GM23338 (cell line): Measurements from ENCODE around the gene LAYN. TPM values are rescaled to one million over a fixed set of nuclear protein-coding genes. Genes with fewer than 3 reads are reported as not detected.

ENCODE experiments used
- ATAC-seq: fragments of 200-7000 bp; cut with Tn5 transposase; 3 replicates; pipeline ENCODE4 v1.9.1; 2020
- DNase-seq: peaks from one replicate; pipeline ENCODE4 v3.0.0-alpha.2; 2015; ENCODE audit warnings: low spot score
- H2AFZ ChIP-seq: fragments of 200-600 bp; sonication (generic); 2 replicates; pipeline ENCODE4 v1.8.0; 2016; ENCODE audit warnings: antibody characterized with exemption, mild to moderate bottlenecking, moderate library complexity
- H3F3A ChIP-seq: fragments of 200-600 bp; sonication (generic); replicated peaks from 2 replicates; pipeline ENCODE4 v1.8.0; 2017; ENCODE audit warnings: antibody characterized with exemption, mixed run types, low read depth
- H3K27ac ChIP-seq: fragments of 200-600 bp; sonication (generic); 2 replicates; pipeline ENCODE4 v1.6.1; 2016; ENCODE audit warnings: low read depth
- H3K27me3 ChIP-seq: fragments of 200-600 bp; sonication (generic); 2 replicates; pipeline ENCODE4 v1.8.0; 2016; ENCODE audit warnings: mild to moderate bottlenecking, mixed run types, moderate library complexity; ENCODE audit not compliant: insufficient read depth
- H3K36me3 ChIP-seq: fragments of 200-600 bp; sonication (generic); 2 replicates; pipeline ENCODE4 v1.8.0; 2016; ENCODE audit warnings: mild to moderate bottlenecking; ENCODE audit not compliant: insufficient read depth
- H3K4me1 ChIP-seq: fragments of 200-600 bp; sonication (generic); 2 replicates; pipeline ENCODE4 v1.8.0; 2016; ENCODE audit warnings: mild to moderate bottlenecking, moderate library complexity; ENCODE audit not compliant: insufficient read depth
- H3K4me2 ChIP-seq: fragments of 200-600 bp; sonication (generic); 2 replicates; pipeline ENCODE4 v1.7.1; 2017; ENCODE audit warnings: mixed run types
- H3K4me3 ChIP-seq: fragments of 200-600 bp; sonication (generic); 2 replicates; pipeline ENCODE4 v1.6.1; 2016; ENCODE audit warnings: mixed run types
- H3K79me2 ChIP-seq: fragments of 200-600 bp; sonication (generic); replicated peaks from 2 replicates; pipeline ENCODE4 v1.8.0; 2017; ENCODE audit warnings: mild to moderate bottlenecking; ENCODE audit not compliant: insufficient read depth
- H3K9me2 ChIP-seq: fragments of 200-600 bp; sonication (generic); 2 replicates; pipeline ENCODE4 v1.8.0; 2017; ENCODE audit not compliant: insufficient read depth
- H4K20me1 ChIP-seq: fragments of 200-600 bp; sonication (generic); replicated peaks from 2 replicates; pipeline ENCODE4 v1.8.0; 2017; ENCODE audit warnings: mild to moderate bottlenecking; ENCODE audit not compliant: insufficient read depth
- H3K27ac Mint-ChIP-seq: 2 replicates; pipeline ENCODE4 v1.8.0; 2020; ENCODE audit warnings: inconsistent platforms, mild to moderate bottlenecking, moderate library complexity, mixed read lengths
- H3K27me3 Mint-ChIP-seq: 3 replicates; pipeline ENCODE4 v1.8.0; 2022; ENCODE audit warnings: low read depth, mild to moderate bottlenecking, moderate library complexity, mixed read lengths, inconsistent platforms; ENCODE audit not compliant: insufficient read depth, poor library complexity
- H3K36me3 Mint-ChIP-seq: 3 replicates; pipeline ENCODE4 v1.8.0; 2021; ENCODE audit warnings: low read depth, mild to moderate bottlenecking, inconsistent platforms, moderate library complexity, mixed read lengths
- H3K4me1 Mint-ChIP-seq: 3 replicates; pipeline ENCODE4 v1.8.0; 2020; ENCODE audit warnings: mild to moderate bottlenecking, inconsistent platforms, mixed read lengths
- H3K4me3 Mint-ChIP-seq: 3 replicates; pipeline ENCODE4 v1.8.0; 2021; ENCODE audit warnings: moderate library complexity, mild to moderate bottlenecking, inconsistent platforms, mixed read lengths
- H3K9me3 Mint-ChIP-seq: 3 replicates; pipeline ENCODE4 v1.8.0; 2020; ENCODE audit warnings: moderate library complexity, mild to moderate bottlenecking, inconsistent platforms, mixed read lengths
- CREB1 ChIP-seq: fragments of 250-450 bp; sonication (Bioruptor Pico); IDR thresholded peaks from 2 replicates; pipeline ENCODE4 v1.5.0; 2020; ENCODE audit warnings: low read depth, mild to moderate bottlenecking, moderate library complexity
- EZH2 ChIP-seq: fragments of 200-600 bp; sonication (generic); IDR thresholded peaks from one replicate; pipeline ENCODE4 v1.8.0; 2017; ENCODE audit warnings: antibody characterized with exemption, mild to moderate bottlenecking, low read depth; ENCODE audit not compliant: unreplicated experiment
- EZH2phosphoT487 ChIP-seq: fragments of 200-600 bp; sonication (generic); IDR thresholded peaks from one replicate; pipeline ENCODE4 v1.8.1; 2018; ENCODE audit warnings: antibody characterized with exemption; ENCODE audit not compliant: unreplicated experiment
- JUNB ChIP-seq: IDR thresholded peaks from one replicate; pipeline ENCODE4 v1.6.1; 2016; ENCODE audit warnings: antibody characterized with exemption; ENCODE audit not compliant: unreplicated experiment
- NANOG ChIP-seq: IDR thresholded peaks from 2 replicates; pipeline ENCODE4 v1.6.1; 2016; ENCODE audit warnings: antibody characterized with exemption, borderline replicate concordance
- POLR2AphosphoS5 ChIP-seq: IDR thresholded peaks from 2 replicates; pipeline ENCODE4 v1.6.1; 2016; ENCODE audit warnings: antibody characterized with exemption, low read depth
- STAT1 ChIP-seq: IDR thresholded peaks from one replicate; pipeline ENCODE4 v1.6.1; 2016; ENCODE audit warnings: antibody characterized with exemption; ENCODE audit not compliant: unreplicated experiment
- ZNF114 ChIP-seq: fragments of 250-450 bp; sonication (Bioruptor Pico); IDR thresholded peaks from 2 replicates; pipeline ENCODE4 v1.5.0; 2020; ENCODE audit warnings: mild to moderate bottlenecking, moderate library complexity
- ZNF331 ChIP-seq: fragments of 250-450 bp; sonication (Bioruptor Pico); IDR thresholded peaks from 2 replicates; pipeline ENCODE4 v1.5.0; 2020; ENCODE audit warnings: low read depth, mild to moderate bottlenecking, moderate library complexity
- polyA plus RNA-seq: library from polyadenylated mRNA; unstranded; fragments of >200 nt; fragmentation: Nextera tagmentation; extraction: Ambion mirVana; gene quantifications from 2 replicates; pipeline ENCODE4 v1.2.1, GENCODE V29; 2016
- total RNA-seq: library from RNA; depleted of rRNA; stranded (reverse); fragments of >200 nt; shearing (Covaris generic); gene quantifications from 2 replicates; pipeline ENCODE4 v1.2.3, GENCODE V29; 2014
- TF ChIP-seq, protein P1 (sequence below): IDR thresholded peaks from 2 replicates; pipeline ENCODE4 v1.6.1; 2016; ENCODE audit warnings: antibody characterized with exemption
- TF ChIP-seq, protein P2 (sequence below), 2 experiments: fragments of 200-600 bp in 1 of 2; sonication (generic) in 1 of 2; conservative IDR thresholded peaks; 2 replicates each; pipeline versions ENCODE4 v1.5.1 to v1.6.1; 2016 to 2017; ENCODE audit warnings: antibody characterized with exemption in 2 of 2, low read depth in 2 of 2, mild to moderate bottlenecking in 2 of 2, moderate library complexity in 1 of 2
- TF ChIP-seq, protein P3 (sequence below): IDR thresholded peaks from one replicate; pipeline ENCODE4 v1.6.1; 2018; ENCODE audit warnings: antibody characterized with exemption; ENCODE audit not compliant: unreplicated experiment
- TF ChIP-seq, protein P4 (sequence below): fragments of 250-450 bp; sonication (Bioruptor Pico); IDR thresholded peaks from 2 replicates; pipeline ENCODE4 v1.5.0; 2020; ENCODE audit warnings: mild to moderate bottlenecking, moderate library complexity

The LAYN gene
- total and polyA plus RNA-seq, 2 experiments from 2014 or later: 6.8 to 7.9 TPM

DNA sequence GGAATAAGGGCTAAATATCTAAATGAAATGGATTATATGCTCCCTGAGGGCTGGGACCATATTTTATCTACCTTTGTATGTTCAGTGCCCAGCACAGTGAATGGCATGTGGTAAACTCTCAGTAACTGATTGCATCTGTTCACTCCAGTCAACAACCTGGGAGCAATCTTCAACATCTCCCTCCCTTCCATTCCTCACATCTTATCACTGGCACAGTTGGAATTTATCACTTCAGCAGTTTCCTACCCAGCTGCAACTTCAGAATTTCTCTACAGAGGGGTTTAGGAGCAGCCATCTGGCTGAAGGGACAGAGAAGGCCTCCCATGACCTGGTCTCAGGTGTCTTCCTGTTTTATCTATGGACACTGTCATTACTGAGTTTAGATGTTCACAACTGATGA, 52.0 kb downstream of the LAYN start:
- TF ChIP-seq STAT1: no peak
- TF ChIP-seq, protein P1, sequence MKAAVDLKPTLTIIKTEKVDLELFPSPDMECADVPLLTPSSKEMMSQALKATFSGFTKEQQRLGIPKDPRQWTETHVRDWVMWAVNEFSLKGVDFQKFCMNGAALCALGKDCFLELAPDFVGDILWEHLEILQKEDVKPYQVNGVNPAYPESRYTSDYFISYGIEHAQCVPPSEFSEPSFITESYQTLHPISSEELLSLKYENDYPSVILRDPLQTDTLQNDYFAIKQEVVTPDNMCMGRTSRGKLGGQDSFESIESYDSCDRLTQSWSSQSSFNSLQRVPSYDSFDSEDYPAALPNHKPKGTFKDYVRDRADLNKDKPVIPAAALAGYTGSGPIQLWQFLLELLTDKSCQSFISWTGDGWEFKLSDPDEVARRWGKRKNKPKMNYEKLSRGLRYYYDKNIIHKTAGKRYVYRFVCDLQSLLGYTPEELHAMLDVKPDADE: no peak
- TF ChIP-seq CREB1 (CRISPR knock-in tag): no peak
- TF ChIP-seq, protein P2, sequence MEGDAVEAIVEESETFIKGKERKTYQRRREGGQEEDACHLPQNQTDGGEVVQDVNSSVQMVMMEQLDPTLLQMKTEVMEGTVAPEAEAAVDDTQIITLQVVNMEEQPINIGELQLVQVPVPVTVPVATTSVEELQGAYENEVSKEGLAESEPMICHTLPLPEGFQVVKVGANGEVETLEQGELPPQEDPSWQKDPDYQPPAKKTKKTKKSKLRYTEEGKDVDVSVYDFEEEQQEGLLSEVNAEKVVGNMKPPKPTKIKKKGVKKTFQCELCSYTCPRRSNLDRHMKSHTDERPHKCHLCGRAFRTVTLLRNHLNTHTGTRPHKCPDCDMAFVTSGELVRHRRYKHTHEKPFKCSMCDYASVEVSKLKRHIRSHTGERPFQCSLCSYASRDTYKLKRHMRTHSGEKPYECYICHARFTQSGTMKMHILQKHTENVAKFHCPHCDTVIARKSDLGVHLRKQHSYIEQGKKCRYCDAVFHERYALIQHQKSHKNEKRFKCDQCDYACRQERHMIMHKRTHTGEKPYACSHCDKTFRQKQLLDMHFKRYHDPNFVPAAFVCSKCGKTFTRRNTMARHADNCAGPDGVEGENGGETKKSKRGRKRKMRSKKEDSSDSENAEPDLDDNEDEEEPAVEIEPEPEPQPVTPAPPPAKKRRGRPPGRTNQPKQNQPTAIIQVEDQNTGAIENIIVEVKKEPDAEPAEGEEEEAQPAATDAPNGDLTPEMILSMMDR (conservative IDR thresholded peaks at IDR 0.05; ENCODE audit: low read depth in 2 of 2): no peak
- TF ChIP-seq JUNB: no peak
- TF ChIP-seq NANOG: no peak
- TF ChIP-seq, protein P3, sequence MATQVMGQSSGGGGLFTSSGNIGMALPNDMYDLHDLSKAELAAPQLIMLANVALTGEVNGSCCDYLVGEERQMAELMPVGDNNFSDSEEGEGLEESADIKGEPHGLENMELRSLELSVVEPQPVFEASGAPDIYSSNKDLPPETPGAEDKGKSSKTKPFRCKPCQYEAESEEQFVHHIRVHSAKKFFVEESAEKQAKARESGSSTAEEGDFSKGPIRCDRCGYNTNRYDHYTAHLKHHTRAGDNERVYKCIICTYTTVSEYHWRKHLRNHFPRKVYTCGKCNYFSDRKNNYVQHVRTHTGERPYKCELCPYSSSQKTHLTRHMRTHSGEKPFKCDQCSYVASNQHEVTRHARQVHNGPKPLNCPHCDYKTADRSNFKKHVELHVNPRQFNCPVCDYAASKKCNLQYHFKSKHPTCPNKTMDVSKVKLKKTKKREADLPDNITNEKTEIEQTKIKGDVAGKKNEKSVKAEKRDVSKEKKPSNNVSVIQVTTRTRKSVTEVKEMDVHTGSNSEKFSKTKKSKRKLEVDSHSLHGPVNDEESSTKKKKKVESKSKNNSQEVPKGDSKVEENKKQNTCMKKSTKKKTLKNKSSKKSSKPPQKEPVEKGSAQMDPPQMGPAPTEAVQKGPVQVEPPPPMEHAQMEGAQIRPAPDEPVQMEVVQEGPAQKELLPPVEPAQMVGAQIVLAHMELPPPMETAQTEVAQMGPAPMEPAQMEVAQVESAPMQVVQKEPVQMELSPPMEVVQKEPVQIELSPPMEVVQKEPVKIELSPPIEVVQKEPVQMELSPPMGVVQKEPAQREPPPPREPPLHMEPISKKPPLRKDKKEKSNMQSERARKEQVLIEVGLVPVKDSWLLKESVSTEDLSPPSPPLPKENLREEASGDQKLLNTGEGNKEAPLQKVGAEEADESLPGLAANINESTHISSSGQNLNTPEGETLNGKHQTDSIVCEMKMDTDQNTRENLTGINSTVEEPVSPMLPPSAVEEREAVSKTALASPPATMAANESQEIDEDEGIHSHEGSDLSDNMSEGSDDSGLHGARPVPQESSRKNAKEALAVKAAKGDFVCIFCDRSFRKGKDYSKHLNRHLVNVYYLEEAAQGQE: no peak
- TF ChIP-seq, protein P4, sequence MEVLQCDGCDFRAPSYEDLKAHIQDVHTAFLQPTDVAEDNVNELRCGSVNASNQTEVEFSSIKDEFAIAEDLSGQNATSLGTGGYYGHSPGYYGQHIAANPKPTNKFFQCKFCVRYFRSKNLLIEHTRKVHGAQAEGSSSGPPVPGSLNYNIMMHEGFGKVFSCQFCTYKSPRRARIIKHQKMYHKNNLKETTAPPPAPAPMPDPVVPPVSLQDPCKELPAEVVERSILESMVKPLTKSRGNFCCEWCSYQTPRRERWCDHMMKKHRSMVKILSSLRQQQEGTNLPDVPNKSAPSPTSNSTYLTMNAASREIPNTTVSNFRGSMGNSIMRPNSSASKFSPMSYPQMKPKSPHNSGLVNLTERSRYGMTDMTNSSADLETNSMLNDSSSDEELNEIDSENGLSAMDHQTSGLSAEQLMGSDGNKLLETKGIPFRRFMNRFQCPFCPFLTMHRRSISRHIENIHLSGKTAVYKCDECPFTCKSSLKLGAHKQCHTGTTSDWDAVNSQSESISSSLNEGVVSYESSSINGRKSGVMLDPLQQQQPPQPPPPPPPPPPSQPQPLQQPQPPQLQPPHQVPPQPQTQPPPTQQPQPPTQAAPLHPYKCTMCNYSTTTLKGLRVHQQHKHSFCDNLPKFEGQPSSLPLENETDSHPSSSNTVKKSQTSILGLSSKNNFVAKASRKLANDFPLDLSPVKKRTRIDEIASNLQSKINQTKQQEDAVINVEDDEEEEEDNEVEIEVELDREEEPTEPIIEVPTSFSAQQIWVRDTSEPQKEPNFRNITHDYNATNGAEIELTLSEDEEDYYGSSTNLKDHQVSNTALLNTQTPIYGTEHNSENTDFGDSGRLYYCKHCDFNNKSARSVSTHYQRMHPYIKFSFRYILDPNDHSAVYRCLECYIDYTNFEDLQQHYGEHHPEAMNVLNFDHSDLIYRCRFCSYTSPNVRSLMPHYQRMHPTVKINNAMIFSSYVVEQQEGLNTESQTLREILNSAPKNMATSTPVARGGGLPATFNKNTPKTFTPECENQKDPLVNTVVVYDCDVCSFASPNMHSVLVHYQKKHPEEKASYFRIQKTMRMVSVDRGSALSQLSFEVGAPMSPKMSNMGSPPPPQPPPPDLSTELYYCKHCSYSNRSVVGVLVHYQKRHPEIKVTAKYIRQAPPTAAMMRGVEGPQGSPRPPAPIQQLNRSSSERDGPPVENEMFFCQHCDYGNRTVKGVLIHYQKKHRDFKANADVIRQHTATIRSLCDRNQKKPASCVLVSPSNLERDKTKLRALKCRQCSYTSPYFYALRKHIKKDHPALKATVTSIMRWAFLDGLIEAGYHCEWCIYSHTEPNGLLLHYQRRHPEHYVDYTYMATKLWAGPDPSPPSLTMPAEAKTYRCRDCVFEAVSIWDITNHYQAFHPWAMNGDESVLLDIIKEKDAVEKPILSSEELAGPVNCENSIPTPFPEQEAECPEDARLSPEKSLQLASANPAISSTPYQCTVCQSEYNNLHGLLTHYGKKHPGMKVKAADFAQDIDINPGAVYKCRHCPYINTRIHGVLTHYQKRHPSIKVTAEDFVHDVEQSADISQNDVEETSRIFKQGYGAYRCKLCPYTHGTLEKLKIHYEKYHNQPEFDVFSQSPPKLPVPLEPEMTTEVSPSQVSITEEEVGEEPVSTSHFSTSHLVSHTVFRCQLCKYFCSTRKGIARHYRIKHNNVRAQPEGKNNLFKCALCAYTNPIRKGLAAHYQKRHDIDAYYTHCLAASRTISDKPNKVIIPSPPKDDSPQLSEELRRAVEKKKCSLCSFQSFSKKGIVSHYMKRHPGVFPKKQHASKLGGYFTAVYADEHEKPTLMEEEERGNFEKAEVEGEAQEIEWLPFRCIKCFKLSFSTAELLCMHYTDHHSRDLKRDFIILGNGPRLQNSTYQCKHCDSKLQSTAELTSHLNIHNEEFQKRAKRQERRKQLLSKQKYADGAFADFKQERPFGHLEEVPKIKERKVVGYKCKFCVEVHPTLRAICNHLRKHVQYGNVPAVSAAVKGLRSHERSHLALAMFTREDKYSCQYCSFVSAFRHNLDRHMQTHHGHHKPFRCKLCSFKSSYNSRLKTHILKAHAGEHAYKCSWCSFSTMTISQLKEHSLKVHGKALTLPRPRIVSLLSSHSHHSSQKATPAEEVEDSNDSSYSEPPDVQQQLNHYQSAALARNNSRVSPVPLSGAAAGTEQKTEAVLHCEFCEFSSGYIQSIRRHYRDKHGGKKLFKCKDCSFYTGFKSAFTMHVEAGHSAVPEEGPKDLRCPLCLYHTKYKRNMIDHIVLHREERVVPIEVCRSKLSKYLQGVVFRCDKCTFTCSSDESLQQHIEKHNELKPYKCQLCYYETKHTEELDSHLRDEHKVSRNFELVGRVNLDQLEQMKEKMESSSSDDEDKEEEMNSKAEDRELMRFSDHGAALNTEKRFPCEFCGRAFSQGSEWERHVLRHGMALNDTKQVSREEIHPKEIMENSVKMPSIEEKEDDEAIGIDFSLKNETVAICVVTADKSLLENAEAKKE (CRISPR knock-in tag): no peak
- TF ChIP-seq EZH2: no peak
- no peak for TF ChIP-seq ZNF331
- TF ChIP-seq ZNF114 (CRISPR knock-in tag): no peak
- TF ChIP-seq EZH2phosphoT487: no peak
- no peak for TF ChIP-seq POLR2AphosphoS5
- no peaks in the 10 kb centered on the region for H3K4me1 Mint-ChIP-seq

More for the DNA sequence above, 52.0 kb downstream of the LAYN start:
- Mint-ChIP-seq H3K36me3 (no peaks in the 10 kb centered on the region), H3K4me3 (no peak overlapping the region), H3K27ac (no peak overlapping the region), H3K9me3 (no peaks in the 10 kb centered on the region; the same call in 2 of the 3 replicates), H3K27me3 (no peaks in the 10 kb centered on the region)
- no peaks in the 10 kb centered on the region for H3K9me2 ChIP-seq
- no peak for ATAC-seq
- no peak overlapping the region for H3K4me2 ChIP-seq
- H3K27ac ChIP-seq: no peak overlapping the region
- H3K27me3 ChIP-seq: no peaks in the 10 kb centered on the region
- no peaks in the 10 kb centered on the region for H4K20me1 ChIP-seq
- DNase-seq: no peak
- no peak overlapping the region for H3K4me3 ChIP-seq
- no peak overlapping the region; the same call in 1 of the 2 replicates for H2AFZ ChIP-seq
- H3K4me1 ChIP-seq: no peaks in the 10 kb centered on the region
- no peaks in the 10 kb centered on the region for H3K79me2 ChIP-seq
- no peaks in the 10 kb centered on the region for H3K36me3 ChIP-seq
- H3F3A ChIP-seq: no peaks in the 10 kb centered on the region
